ENCODE measurements around the gene MAP3K2.
A peak's percentile ranks its signal among the peaks of the same experiment; 100 is the strongest.

Gene MAP3K2

DNA sequence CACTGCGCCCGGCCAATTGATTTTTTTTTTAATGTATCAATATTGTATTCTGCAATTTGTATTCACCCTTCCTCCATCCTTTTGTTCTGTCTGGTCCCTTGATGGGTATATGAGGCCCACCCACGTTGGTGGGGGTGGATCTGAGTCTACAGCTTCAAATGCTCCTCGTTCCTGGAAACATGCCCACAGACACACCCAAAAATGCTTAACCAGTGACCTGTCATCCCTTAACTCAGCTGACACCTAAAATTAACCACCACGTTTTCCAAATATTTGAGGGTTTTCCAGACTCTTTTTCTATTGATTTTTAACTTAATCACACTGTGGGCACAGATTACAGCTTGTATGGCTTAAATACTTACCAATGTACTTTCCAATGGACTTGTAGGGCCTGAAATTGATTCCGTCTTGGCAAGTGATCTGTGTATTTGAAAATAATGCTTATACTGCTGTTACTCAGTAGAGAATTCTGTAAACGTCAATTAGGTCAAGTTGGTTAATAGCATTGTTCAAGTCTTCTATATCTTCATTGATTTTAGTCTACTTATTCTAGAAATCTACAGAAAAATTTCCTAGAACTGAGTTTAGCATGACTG lies 133.3 kb downstream of the MAP3K2 start:
- Histone ChIP-seq H3K36me3 (ENCODE audit: control insufficient read depth in 2 of 2, insufficient read depth in 1 of 2, low read length in 2 of 2) (peaks cover 21 to 37% of the 10 kb centered on the region in 2 experiments), H3K27ac (ENCODE audit: extremely low read depth, low read depth, low read length) (no peak overlapping the region), H3K9me3 (ENCODE audit: control insufficient read depth, insufficient read depth, low read depth, low read length) (no peaks in the 10 kb centered on the region), H3K4me3 (ENCODE audit: low read depth, low read length) (no peak overlapping the region), H3K4me1 (ENCODE audit: control insufficient read depth, insufficient read depth, low read length) (no peaks in the 10 kb centered on the region)
- TF ChIP-seq EGR2 (tag by site-specific recombination; IDR thresholded peaks at IDR 0.05; ENCODE audit: low read depth) (0 out of 2 replicates have a peak, but pooled peaks have one; percentile 33), SCRT2 (tag by site-specific recombination; IDR thresholded peaks at IDR 0.05) (no peak), ZFHX2 (tag by site-specific recombination; conservative IDR thresholded peaks at IDR 0.05) (peak; percentile 59)
- ChIA-PET CTCF (interaction anchor here (1.1 kb wide), 1 partner anchor 57 kb away, joined by 4 read pairs; no protein-coding TSS in a partner anchor), POLR2A (no interaction called here)
